Loucy (cell line): ENCODE results near the gene MICAL2.

Experiments
- CTCF ChIP-seq: fragments of 200-600 bp; sonication (generic); conservative IDR thresholded peaks from 2 replicates; pipeline ENCODE4 v1.5.1; 2014; ENCODE audit warnings: mild to moderate bottlenecking, antibody characterized with exemption, low read length
- EZH2phosphoT487 ChIP-seq: fragments of 200-600 bp; IDR thresholded peaks from 2 replicates; pipeline ENCODE4 v1.6.1; 2018; ENCODE audit warnings: antibody characterized with exemption, mild to moderate bottlenecking, moderate library complexity, borderline replicate concordance

GRCh38 chr11:12171921-12172320 is 61.5 kb downstream of the MICAL2 start:
- no peak for TF ChIP-seq CTCF
- TF ChIP-seq EZH2phosphoT487 = no peak
